Ascending aorta (tissue), 2 donors: ENCODE results near the gene TIPRL. TPM values are rescaled to one million over a fixed set of nuclear protein-coding genes. Genes with fewer than 3 reads are reported as not detected.

Experiments
- DNase-seq, 2 donors: peaks; one replicate each; pipeline ENCODE4 v3.0.0-alpha.2; 2019; ENCODE audit warnings: low spot score in 2 of 2
- H3K27ac ChIP-seq, 2 donors: fragments of 200-600 bp; sonication (generic); one replicate each; pipeline ENCODE4 v1.5.1; 2016 to 2017; ENCODE audit warnings: mild to moderate bottlenecking in 1 of 2
- H3K27me3 ChIP-seq: fragments of 200-600 bp; sonication (generic); one replicate; pipeline ENCODE4 v1.5.1; 2017
- H3K36me3 ChIP-seq, 2 donors: fragments of 200-600 bp; sonication (generic); one replicate each; pipeline ENCODE4 v1.5.1; 2016
- H3K4me1 ChIP-seq, 2 donors: fragments of 200-600 bp; sonication (generic); one replicate each; pipeline ENCODE4 v1.5.1; 2016 to 2017; ENCODE audit warnings: mild to moderate bottlenecking in 1 of 2
- H3K4me3 ChIP-seq, 2 donors: fragments of 200-600 bp; sonication (generic); one replicate each; pipeline ENCODE4 v1.5.1; 2016 to 2017; ENCODE audit warnings: mild to moderate bottlenecking in 1 of 2
- H3K9me3 ChIP-seq, 2 donors: fragments of 200-600 bp; sonication (generic); one replicate each; pipeline ENCODE4 v1.5.1; 2016
- CTCF ChIP-seq, 3 experiments: fragments of 200-600 bp in 2 of 3; fragments of 450-650 bp in 1 of 3; sonication (generic) in 2 of 3; IDR thresholded peaks; one replicate each; pipeline ENCODE4 v1.5.1; 2016 to 2019; ENCODE audit warnings: antibody characterized with exemption in 3 of 3, mild to moderate bottlenecking in 1 of 3, moderate library complexity in 1 of 3
- intact Hi-C: fragments of 100-400 bp; cut with DNase I; formaldehyde crosslinking; loops from one replicate; pipeline ENCODE4 v1.15.1; 2023
- total RNA-seq: library from RNA; depleted of rRNA; stranded (reverse); fragments of >200 nt; gene quantifications from one replicate; pipeline ENCODE4 v1.1.0, GENCODE V29; 2016

Gene TIPRL
- total RNA-seq, 1 donor from 2014 or later, result 2.7 TPM

DNA sequence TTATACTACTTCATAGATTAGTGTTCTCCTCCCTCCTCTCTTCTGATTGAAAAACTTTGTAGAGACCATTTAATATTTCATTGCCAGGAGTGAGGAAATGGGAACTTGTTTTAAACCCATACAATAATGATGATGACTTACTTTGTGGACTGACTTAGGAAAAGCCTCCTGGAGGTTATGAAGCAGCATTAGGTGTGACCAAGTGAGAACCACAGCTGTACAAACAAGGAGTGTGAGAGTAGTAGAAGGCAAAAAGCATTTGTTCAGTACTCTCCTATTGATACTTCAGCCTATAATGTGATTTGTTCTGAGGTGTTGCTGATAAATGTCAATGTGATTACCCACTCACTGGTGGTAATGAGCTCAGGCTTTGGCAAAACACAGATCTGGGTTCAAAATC is 8.4 kb downstream of the TIPRL start:
- Histone ChIP-seq H3K27me3 (no peaks in the 10 kb centered on the region), H3K36me3 (peaks cover 25 to 30% of the 10 kb centered on the region in 2 donors), H3K27ac (no peak overlapping the region), H3K9me3 (no peaks in the 10 kb centered on the region), H3K4me3 (no peak overlapping the region), H3K4me1 (peaks cover 0 to 3% of the 10 kb centered on the region in 2 donors)
- no peak for DNase-seq
- intact Hi-C loops, result no loop called here
- TF ChIP-seq CTCF (IDR thresholded peaks at IDR 0.05), result no peak

GRCh38 chr1:168190403-168190802 is 11.6 kb downstream of the TIPRL start:
- Histone ChIP-seq H3K27ac (no peak overlapping the region), H3K4me3 (no peak overlapping the region), H3K9me3 (no peaks in the 10 kb centered on the region), H3K27me3 (no peaks in the 10 kb centered on the region), H3K36me3 (peaks cover 41 to 46% of the 10 kb centered on the region in 2 donors), H3K4me1 (no peaks in the 10 kb centered on the region)
- TF ChIP-seq CTCF (IDR thresholded peaks at IDR 0.05), result no peak
- DNase-seq, result no peak
- intact Hi-C loops, result no loop called here

DNA sequence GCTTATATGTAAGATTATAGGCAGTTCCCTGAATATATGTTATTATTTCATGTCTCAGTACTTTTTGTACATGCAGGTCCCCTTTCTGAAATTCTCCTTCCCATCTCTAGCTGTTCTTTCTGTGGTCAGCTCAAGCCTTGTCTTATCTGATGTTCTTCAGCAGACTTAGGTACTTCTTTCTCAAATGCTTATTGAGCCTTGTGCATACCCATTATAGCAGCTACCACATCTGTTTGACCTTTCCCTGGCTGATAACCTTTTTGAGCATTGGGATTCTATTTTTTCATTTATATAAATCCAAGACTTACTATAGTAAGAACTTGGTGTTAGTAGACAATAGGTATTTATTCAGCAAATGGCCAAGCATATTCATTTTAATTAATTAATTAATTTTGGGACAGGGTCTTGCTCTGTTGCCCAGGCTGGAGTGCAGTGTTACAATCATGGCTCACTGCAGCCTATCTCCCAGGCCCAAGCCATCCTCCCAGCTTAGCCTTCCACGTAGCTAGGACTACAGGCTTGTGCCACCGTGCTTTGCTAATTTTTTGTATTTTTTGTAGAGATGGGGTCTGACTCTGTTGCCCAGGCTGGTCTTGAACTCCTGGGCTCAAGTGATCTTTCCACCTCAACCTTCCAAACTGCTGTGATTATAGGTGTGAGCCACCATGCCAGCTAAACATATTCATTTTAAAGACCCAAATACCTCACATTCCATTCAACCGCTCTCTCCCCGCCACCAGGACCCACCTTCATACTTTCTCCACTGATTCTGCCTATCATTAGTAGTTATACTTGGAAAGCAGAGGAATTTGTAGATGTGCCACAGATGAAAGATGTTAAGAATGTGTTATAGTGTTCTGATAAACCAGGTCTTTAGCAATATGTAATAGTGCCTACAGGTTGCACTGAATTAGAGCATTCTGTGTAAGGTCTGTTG is 16.7 kb downstream of the TIPRL start:
- Histone ChIP-seq H3K27ac (no peak overlapping the region), H3K4me1 (no peaks in the 10 kb centered on the region), H3K9me3 (no peaks in the 10 kb centered on the region), H3K27me3 (no peaks in the 10 kb centered on the region), H3K4me3 (no peak overlapping the region), H3K36me3 (peaks cover 44 to 52% of the 10 kb centered on the region in 2 donors)
- DNase-seq, result no peak
- intact Hi-C loops, result no loop called here
- TF ChIP-seq CTCF (IDR thresholded peaks at IDR 0.05), result no peak

DNA sequence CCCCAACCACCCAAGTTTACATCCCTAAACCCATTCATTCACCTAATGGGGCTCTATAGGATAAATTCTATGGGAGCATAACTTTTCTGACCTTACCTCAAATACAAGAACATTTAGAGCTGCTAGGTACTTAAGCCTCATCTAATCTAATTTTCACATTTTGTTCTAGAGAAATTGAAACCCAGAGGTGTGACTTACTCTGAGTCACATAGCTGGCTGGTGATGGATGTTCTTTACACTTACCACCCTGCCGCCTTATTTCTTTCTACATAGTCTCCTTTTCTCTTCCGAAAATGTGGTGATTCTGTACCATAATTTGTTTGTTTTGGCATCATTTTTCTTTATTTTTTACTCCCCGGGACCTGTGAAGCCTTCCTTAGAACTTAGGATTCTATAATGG is 20.3 kb downstream of the TIPRL start:
- Histone ChIP-seq H3K9me3 (no peaks in the 10 kb centered on the region), H3K36me3 (peaks cover 32 to 45% of the 10 kb centered on the region in 2 donors), H3K27ac (no peak overlapping the region), H3K27me3 (no peaks in the 10 kb centered on the region), H3K4me3 (no peak overlapping the region), H3K4me1 (no peaks in the 10 kb centered on the region)
- DNase-seq, result no peak
- TF ChIP-seq CTCF (IDR thresholded peaks at IDR 0.05), result no peak
- intact Hi-C loops, result no loop called here

DNA sequence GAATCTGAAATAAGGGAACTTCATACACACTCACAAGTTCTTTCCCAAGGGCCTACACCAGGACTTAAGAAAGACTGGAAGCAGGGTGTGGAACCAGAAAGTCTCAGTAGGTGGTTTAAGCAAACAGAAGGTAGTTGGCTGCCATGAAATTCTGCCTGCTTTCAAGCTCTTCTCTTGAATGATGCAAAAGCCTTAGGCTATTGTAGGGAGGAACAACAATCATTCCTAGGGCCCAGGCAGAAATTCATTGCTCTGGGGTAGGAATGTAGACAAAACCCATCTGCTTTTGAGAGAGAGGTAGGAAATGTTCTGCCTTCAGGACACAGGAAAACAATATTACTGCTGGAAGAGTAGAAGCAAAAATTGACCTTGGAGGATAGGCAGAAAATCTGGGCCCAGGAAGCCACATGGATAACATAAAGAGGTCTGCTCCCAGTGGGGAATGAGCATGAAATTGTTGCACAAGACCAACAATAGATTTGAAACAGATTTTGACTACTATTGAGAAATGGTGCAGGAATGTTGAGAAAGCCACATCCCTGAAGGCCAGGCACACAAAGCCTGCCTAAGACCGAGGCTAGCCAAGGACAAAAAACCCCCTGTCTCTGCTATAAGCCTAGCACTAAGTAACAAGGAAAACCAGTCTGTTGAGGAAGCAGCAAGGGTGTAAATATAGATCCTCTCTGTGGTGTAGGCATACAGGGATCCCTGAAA is 24.3 kb downstream of the TIPRL start:
- no peaks in the 10 kb centered on the region for H3K9me3 ChIP-seq
- DNase-seq, result no peak
- no peaks in the 10 kb centered on the region for H3K27me3 ChIP-seq
- TF ChIP-seq CTCF (IDR thresholded peaks at IDR 0.05), result no peak
- H3K27ac ChIP-seq, result peak overlapping the region in 1 of 2 donors; percentile 16
- intact Hi-C loops, result no loop called here
- peaks cover 18 to 26% of the 10 kb centered on the region in 2 donors for H3K36me3 ChIP-seq
- no peaks in the 10 kb centered on the region for H3K4me1 ChIP-seq
- H3K4me3 ChIP-seq, result no peak overlapping the region
